GM18909 (cell line): ENCODE measurements around the gene GABPB2.

Experiments
- ATAC-seq: cut with Tn5 transposase; IDR thresholded peaks from one replicate; pipeline ENCODE4 v1.9.1; 2021; ENCODE audit warnings: mild to moderate bottlenecking; ENCODE audit not compliant: unreplicated experiment, poor library complexity

The GABPB2 gene

DNA sequence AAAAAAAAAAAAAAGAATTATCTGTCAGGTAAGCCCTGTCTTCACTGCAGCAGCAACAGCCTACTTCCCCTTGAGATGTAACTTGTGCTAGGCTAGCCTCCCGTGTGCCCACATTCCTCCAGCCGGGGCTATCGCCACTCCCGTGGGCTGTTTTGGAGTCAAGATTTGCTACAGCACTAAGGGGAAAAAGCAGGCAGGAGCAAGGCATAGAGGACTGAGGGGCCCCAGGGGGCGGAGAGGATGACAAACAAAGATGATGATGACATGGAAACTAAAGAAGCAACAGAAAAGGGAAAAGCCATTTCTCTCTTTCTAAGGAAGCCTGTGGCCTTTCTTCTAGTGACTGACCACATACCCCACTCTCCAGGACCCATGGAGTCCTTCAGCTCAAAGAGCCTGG is 87.8 kb downstream of the GABPB2 start:
- ATAC-seq = no peak

DNA sequence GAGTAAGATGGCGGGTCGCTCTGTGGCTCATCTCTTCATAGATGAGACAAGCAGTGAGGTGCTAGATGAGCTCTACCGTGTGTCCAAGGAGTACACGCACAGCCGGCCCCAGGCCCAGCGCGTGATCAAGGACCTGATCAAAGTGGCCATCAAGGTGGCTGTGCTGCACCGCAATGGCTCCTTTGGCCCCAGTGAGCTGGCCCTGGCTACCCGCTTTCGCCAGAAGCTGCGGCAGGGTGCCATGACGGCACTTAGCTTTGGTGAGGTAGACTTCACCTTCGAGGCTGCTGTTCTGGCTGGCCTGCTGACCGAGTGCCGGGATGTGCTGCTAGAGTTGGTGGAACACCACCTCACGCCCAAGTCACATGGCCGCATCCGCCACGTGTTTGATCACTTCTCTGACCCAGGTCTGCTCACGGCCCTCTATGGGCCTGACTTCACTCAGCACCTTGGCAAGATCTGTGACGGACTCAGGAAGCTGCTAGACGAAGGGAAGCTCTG is 88.2 kb downstream of the GABPB2 start:
- ATAC-seq = no peak

DNA sequence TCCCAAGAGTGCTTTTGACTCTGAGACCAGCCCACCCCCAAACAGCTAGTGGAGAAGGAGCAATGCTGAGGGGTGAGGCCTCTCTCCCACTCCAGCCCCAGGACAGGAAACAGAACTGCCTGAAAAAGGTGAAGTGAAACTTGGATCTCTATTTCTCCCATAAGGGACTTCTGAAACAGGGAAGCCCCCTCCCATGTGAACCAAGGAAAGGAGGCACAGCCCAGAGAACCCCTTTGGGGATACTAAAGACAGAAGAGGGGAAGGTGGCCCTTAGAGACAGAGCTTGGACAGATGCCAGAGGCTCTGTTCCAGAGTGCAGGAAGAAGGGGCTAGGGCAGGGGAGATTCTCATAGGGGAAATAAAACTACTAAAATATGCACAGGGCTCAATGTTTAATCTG is 88.8 kb downstream of the GABPB2 start:
- no peak for ATAC-seq

DNA sequence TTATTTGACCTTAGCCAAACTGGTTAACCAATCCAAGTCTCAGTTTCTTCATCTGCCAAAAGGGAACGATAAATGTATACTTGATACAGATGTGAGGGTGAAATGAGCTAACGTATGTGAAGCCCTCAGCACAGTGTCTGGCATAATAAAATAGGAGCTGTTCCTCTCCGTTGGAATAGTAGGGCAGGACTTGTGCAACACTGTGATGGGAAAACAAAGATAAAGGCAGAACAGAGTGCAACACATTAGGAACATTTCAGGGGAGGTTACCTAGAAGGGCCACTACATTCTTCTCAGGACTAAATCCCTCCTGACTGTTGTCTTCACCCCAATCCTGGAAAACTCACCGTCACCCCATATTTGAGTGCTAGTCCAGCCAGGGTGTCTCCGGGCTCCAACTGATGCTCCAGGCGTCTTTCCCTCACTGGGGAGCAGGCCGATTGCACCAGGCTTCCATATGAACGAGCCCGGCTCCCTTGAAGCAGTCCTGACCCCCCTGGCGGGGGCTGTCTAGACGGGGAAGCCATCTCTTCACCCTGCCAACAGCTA is 94.2 kb downstream of the GABPB2 start:
- ATAC-seq = no peak

DNA sequence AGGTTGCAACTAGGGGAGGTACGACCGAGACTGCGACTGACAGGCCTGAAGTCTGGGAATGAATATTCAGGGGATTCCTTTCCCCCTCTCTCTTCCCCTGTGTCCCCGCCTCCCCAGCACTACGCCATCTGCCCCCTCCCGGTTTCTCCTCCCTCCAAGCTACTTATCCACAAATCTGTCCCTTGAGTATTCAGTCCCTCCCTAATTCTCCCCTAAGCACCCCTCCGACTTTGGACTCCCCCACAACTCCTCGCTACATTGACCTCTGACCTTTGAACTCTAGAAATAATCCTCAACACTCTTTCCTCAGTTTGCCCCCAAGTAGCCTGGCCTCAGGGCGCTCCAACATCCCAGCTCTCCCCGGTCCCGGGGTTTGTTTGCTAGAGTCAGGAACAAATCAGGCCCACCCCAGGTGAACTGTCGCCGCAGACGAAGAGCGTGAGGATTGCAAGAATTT is 94.7 kb downstream of the GABPB2 start:
- ATAC-seq = no peak

DNA sequence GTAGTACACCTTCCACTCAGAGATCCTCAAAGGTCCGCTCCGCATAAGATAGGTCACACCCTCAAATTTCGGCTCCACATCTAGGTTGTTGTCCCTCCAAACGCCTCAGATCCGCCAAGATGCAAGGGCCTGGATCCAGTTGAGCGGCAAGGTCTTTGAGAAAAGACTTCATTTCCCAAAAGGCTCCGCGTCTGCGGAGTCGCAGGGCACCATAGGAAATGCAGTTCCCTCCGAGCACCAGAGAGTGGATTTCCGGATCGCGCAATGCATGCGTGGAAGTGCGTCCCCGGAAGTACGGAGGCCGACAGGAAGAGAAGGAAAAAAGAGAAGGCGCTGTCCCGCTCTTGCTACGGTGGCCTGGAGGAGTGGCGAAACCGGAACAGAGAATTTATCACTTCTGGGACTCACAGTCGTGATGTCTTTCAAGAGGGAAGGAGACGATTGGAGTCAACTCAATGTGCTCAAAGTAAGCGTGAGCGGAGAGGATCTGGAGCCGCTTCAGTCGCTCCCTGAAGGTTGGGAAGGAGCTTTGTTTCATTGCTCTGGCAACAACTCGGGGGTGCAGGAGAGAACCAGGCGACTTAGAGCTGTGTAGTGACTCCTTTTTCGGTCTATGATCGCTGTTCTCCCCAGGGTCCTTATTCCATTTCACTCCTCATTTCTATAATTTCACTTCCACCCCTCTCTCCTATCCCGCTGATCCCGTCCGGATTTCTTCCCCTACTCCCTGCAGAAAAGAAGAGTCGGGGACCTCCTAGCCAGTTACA is 95.4 kb downstream of the GABPB2 start, which contains the start of the genes LYSMD1 and SCNM1:
Gene LYSMD1, minus strand, starts transcription at position 165 of the 767 bp plus-strand sequence. CDS start 644 bp downstream, outside the sequence.
Gene SCNM1, plus strand, starts transcription at position 407 of the 767 bp plus-strand sequence. Its CDS starts 9 bp downstream, at position 416.
- peak; percentile 87 for ATAC-seq

DNA sequence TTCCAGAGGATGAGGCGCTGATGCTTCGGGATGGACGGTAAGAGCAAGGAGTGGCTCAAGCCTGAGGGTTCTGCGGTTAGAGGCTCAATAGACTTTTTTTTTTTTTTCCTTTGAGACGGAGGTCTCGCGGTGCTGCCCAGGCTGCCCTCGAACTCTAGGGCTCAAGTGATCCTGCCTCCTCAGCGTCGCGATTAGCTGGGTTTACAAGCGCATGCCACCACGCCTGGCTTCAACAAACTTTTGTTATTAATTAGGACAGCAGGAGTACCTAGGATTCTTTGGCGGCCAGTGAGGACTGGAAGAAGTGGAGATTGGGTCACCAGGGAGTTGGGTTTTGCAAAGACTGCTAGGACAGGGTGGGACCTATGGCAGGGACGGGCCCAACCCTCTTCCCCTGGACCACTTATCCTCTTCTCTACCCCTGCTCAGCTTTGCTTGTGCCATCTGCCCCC is 96.0 kb downstream of the GABPB2 start:
- ATAC-seq = no peak

DNA sequence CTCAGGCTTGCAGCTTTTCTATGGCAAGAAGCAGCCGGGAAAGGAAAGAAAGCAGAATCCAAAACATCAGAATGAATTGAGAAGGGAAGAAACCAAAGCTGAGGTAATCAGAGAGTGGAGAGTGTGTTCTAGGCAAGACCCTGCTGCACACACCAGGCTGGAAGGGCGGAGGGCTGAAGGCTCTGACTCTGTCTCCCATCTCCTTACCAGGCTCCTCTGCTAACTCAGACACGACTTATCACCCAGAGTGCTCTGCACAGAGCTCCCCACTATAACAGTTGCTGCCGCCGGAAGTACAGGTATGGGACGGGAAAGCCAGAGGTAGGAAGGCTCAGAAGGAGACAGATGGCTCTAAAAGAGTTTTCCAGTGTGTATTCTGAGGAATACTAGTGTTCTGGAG is 96.6 kb downstream of the GABPB2 start:
- ATAC-seq = no peak

DNA sequence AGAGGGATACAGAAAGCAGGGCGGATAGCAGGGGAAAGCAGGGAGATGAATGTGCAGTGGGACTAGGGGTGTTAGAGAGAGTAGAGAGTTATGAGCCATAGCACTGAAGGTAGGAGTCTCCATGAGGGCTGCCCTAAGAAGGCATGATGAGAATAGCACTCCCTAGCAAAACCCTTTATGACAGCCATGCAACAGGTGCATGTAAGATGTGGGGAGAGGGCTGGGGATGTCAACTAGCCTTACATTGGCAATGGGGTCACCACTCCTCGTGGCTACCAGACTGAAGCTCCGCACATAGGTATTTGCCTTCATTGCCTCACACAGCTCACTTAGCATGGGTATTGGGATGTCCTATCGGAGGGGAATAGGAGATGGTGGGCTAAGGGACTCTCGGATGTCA is 100.6 kb downstream of the GABPB2 start:
- ATAC-seq = no peak
